Measurements from ENCODE around the gene MTX2. TPM values are rescaled to one million over a fixed set of nuclear protein-coding genes. Genes with fewer than 3 reads are reported as not detected.

The MTX2 gene
- total RNA-seq, 1 donor from 2014 or later: 27.7 TPM

- Histone ChIP-seq H3K27ac (ENCODE audit: low read depth, low read length) (no peak overlapping the region), H3K4me3 (ENCODE audit: low read length in 3 of 3) (no peak overlapping the region), H3K36me3 (ENCODE audit: control insufficient read depth in 3 of 3, insufficient read depth in 3 of 3, low read length in 3 of 3) (no peaks in the 10 kb centered on the region), H3K27me3 (ENCODE audit: control insufficient read depth in 3 of 3, insufficient read depth in 3 of 3, low read length in 3 of 3) (no peaks in the 10 kb centered on the region), H3K4me1 (ENCODE audit: control insufficient read depth in 3 of 3, insufficient read depth in 3 of 3, low read length in 3 of 3) (peaks cover 0 to 2% (median 0%) of the 10 kb centered on the region in 3 donors), H3K9ac (ENCODE audit: low read depth in 1 of 3, low read length in 3 of 3) (no peak overlapping the region), H3K9me3 (ENCODE audit: control insufficient read depth in 3 of 3, low read length in 3 of 3) (no peaks in the 10 kb centered on the region)
Observed at GRCh38 chr2:176385838-176386237, 116.6 kb downstream of the MTX2 start.

Other genes with a start within 250 kb of the MTX2 start
- under 0.01 TPM for gene EVX2, start 185.5 kb upstream of the MTX2 start, total RNA-seq
- gene HOXD13, start 176.7 kb upstream of the MTX2 start, total RNA-seq: under 0.01 TPM
- gene HOXD12, start 169.6 kb upstream of the MTX2 start, total RNA-seq: not detected
- not detected for gene HOXD11, start 162.2 kb upstream of the MTX2 start, total RNA-seq
- gene HOXD10, start 152.7 kb upstream of the MTX2 start, total RNA-seq: 0.52 TPM
- 5.7 TPM for gene HOXD9, start 146.7 kb upstream of the MTX2 start, total RNA-seq
- 18.8 TPM for gene HOXD8, start 139.7 kb upstream of the MTX2 start, total RNA-seq
- gene HOXD4, start 117.9 kb upstream of the MTX2 start, total RNA-seq: 1.0 TPM
- gene HOXD3, start 112.1 kb upstream of the MTX2 start, total RNA-seq: 4.2 TPM
- 0.52 TPM for gene HOXD1, start 80.8 kb upstream of the MTX2 start, total RNA-seq

All from skeletal muscle tissue (tissue), 4 donors.